GM10248 (cell line): ENCODE data around the gene RNF26.

ENCODE experiments used
- CTCF ChIA-PET: fragments of 300-600 bp; sonication (Branson Sonifier 250); formaldehyde crosslinking; extraction: SDS; loops from one replicate; lab custom pipeline; 2021; ENCODE audit warnings: antibody characterized with exemption; lab: Yijun Ruan, JAX
- POLR2A ChIA-PET: fragments of 350-650 bp; sonication (Branson Sonifier 250); formaldehyde crosslinking; extraction: SDS; loops from one replicate; lab custom pipeline; 2020; ENCODE audit warnings: antibody characterized with exemption; lab: Yijun Ruan, JAX
- DNase-seq: peaks from one replicate; pipeline ENCODE4 v3.0.0; 2012; ENCODE audit errors: extremely low spot score
- CTCF ChIP-seq: IDR thresholded peaks from 2 replicates; pipeline ENCODE4 v1.5.1; 2012; ENCODE audit warnings: mild to moderate bottlenecking, low read depth; ENCODE audit errors: extremely low read depth, missing control alignments, control extremely low read depth

RNF26 gene

GRCh38 chr11:119332111-119332765 is 2.1 kb upstream of the RNF26 start:
- POLR2A ChIA-PET = no interaction called here
- no peak for TF ChIP-seq CTCF
- no peak for DNase-seq
- CTCF ChIA-PET = interaction anchor here (0.7 to 6.0 kb wide), 4 partner anchors 8 to 126 kb away, joined by 3 to 69 read pairs (median 4); partner anchors contain the start of gene CBL

- ChIA-PET CTCF (interaction anchor here (0.9 to 6.0 kb wide), 5 partner anchors 13 to 190 kb away, joined by 3 to 69 read pairs (median 3); no protein-coding TSS in a partner anchor), POLR2A (no interaction called here)
- TF ChIP-seq CTCF = no peak
- DNase-seq = no peak
Observed at GRCh38 chr11:119335091-119335654, 846 bp downstream of the RNF26 start.

- POLR2A ChIA-PET = no interaction called here
- no peak for DNase-seq
- CTCF ChIA-PET = interaction anchor here (0.9 to 6.0 kb wide), 5 partner anchors 13 to 191 kb away, joined by 3 to 69 read pairs (median 3); no protein-coding TSS in a partner anchor
- TF ChIP-seq CTCF = no peak
Observed at GRCh38 chr11:119335655-119336543, 1.6 kb downstream of the RNF26 start.

GRCh38 chr11:119336744-119337469 is 2.6 kb downstream of the RNF26 start:
- POLR2A ChIA-PET = interaction anchor here (0.6 kb wide), 1 partner anchor 221 kb away, joined by 5 read pairs; no protein-coding TSS in a partner anchor
- TF ChIP-seq CTCF = no peak
- CTCF ChIA-PET = interaction anchor here (0.6 to 5.9 kb wide), 16 partner anchors 9 to 1748 kb away, joined by 3 to 131 read pairs (median 10); no protein-coding TSS in a partner anchor

GRCh38 chr11:119337581-119338317 is 3.4 kb downstream of the RNF26 start:
- no peak for TF ChIP-seq CTCF
- DNase-seq = no peak
- POLR2A ChIA-PET = no interaction called here
- CTCF ChIA-PET = interaction anchor here (0.6 to 5.9 kb wide), 39 partner anchors 9 to 1749 kb away, joined by 3 to 131 read pairs (median 4); partner anchors contain the start of genes MFRP, NLRX1 and USP2

More at GRCh38 chr11:119336744-119337469, 2.6 kb downstream of the RNF26 start:
- no peak for DNase-seq
